ENCODE results near the gene GLB1L3. TPM values are rescaled to one million over a fixed set of nuclear protein-coding genes. Genes with fewer than 3 reads are reported as not detected.

GLB1L3 gene
- polyA plus RNA-seq, 1 donor: 1.9 TPM

DNA sequence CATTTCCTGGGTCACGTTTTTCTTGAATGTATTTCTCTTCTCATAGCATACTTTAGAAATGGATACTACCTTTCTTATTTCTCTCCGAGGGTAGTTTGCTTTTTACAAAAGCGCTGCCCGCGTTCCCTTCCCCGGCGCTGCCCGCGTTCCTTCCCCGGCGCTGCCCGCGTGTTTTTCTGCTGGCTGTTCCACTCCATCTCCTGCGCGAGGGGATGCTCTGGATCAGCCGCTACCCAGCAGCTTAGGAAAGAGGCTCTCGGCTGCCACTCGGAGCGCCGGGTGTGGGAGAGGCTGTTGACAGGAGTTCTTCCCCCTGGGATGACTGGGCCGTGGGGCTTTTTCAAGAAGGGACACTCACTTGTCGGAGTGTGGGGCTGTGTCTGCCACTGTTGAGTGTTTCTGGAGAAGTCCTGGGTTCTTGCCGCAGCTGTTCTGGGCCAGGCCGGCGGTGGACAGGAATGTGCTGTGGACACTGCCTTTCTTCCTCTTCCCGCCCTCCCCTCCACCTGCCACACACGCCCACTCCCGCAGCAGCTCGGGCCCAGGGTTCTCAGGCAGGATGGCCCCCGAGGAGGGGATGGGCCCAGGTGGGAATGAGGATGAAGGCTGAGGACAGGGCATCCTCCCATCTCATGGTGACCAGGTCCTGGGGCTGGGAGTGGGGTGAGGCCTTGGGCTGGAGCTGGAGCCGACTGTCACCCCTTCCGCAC, 86.2 kb downstream of the GLB1L3 start:
- no peak for DNase-seq

DNA sequence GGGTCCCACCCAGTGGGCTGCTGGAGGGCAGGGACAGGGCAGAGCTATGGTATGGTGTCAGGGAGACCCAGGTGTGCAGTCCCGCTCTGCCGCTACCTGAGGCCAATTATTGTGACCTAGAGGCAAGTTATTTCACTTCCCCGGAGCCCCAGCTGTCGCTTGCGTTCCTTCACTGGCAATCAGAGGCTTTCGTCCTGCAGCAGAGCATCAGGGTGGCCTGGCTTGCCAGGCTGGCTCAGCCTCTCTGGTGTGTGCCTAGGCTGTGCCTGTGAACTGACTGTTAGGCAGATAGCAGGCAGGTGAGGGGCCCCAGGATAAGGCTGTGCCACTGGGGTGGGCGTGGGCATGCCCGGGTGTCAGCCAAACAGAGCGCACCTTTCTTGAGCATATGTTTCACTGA, 87.0 kb downstream of the GLB1L3 start:
- DNase-seq: no peak

DNA sequence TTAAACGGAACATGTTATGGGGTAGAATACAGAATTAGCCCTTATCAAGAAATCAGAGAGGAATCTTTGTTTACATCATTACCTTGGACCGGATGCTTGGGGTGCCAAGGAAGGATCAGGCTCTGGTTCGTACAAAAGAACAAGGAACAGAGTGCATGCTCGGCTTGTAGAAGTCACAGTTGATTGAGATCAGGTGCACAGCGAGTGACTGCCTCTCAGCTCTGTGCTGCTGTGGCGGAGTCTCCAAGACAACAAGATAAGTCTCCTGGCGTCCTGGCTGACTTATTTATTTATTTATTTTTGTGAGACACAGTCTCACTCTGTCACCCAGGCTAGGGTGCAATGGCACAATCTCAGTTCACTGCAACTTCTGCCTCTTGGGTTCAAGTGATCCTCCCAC, 87.4 kb downstream of the GLB1L3 start:
- DNase-seq: no peak

GRCh38 chr11:134364261-134364660, 88.1 kb downstream of the GLB1L3 start:
- no peak for DNase-seq

- no peak for DNase-seq
These were observed 89.1 kb downstream of the GLB1L3 start for GRCh38 chr11:134365011-134365925.

DNA sequence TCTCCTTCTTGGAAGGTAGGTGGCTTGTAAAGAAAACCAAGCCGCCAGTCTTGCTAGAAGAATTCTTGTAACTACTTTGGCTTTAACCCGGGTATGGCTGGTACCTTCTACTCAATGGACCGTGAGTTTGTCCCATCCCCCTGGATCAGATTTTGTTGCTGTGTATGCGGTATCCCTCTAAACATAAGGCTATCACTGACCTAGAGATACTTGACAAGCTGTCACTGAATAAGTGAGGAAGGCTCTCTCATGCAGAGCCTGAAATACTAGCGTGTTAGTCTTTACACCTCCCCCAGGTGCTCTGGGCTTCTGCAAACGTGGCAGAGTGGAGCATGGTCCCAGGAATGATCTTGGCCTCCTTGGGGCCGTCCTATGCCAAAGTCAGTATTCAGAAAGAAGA, 90.1 kb downstream of the GLB1L3 start:
- no peak for DNase-seq

GRCh38 chr11:134367781-134368180, 91.6 kb downstream of the GLB1L3 start:
- DNase-seq: no peak

Other genes with a start within 250 kb of the GLB1L3 start
- 59.3 TPM for gene JAM3, start 207.3 kb upstream of the GLB1L3 start, polyA plus RNA-seq (ENCODE audit: insufficient read length)
- 38.0 TPM for gene NCAPD3, start 52.4 kb upstream of the GLB1L3 start, polyA plus RNA-seq (ENCODE audit: insufficient read length)
- 63.6 TPM for gene VPS26B, start 51.7 kb upstream of the GLB1L3 start, polyA plus RNA-seq (ENCODE audit: insufficient read length)
- 74.7 TPM for gene THYN1, start 23.0 kb upstream of the GLB1L3 start, polyA plus RNA-seq (ENCODE audit: insufficient read length)
- 58.4 TPM for gene ACAD8, start 22.8 kb upstream of the GLB1L3 start, polyA plus RNA-seq (ENCODE audit: insufficient read length)
- 24.7 TPM for gene GLB1L2, start 55.6 kb downstream of the GLB1L3 start, polyA plus RNA-seq (ENCODE audit: insufficient read length)
- 4.8 TPM for gene B3GAT1, start 135.9 kb downstream of the GLB1L3 start, polyA plus RNA-seq (ENCODE audit: insufficient read length)

Data from left kidney (tissue), 2 donors.